ENCODE measurements around the gene RABAC1. TPM values are rescaled to one million over a fixed set of nuclear protein-coding genes. Genes with fewer than 3 reads are reported as not detected.
A peak's percentile ranks its signal among the peaks of the same experiment; 100 is the strongest.

Gene RABAC1
- total RNA-seq, 1 donor from 2014 or later, result 132 TPM

- Histone ChIP-seq H3K4me1 (peaks cover 4% of the 10 kb centered on the region), H3K27ac (no peak overlapping the region), H3K4me3 (no peak overlapping the region), H3K9me3 (no peaks in the 10 kb centered on the region), H3K36me3 (no peaks in the 10 kb centered on the region), H3K27me3 (ENCODE audit: low read depth) (peaks cover 68% of the 10 kb centered on the region)
- no peak for DNase-seq
- intact Hi-C loops (cut with DNase I), result no loop called here
- ATAC-seq, result no peak
- TF ChIP-seq CTCF (IDR thresholded peaks at IDR 0.05), result no peak
These were observed 40.2 kb upstream of the RABAC1 start for GRCh38 chr19:41999071-41999877.

GRCh38 chr19:41998246-41999020 is 39.3 kb upstream of the RABAC1 start:
- Histone ChIP-seq H3K4me3 (no peak overlapping the region), H3K36me3 (no peaks in the 10 kb centered on the region), H3K27ac (no peak overlapping the region), H3K9me3 (no peaks in the 10 kb centered on the region), H3K27me3 (ENCODE audit: low read depth) (peaks cover 77% of the 10 kb centered on the region), H3K4me1 (peaks cover 12% of the 10 kb centered on the region)
- peak in 1 of 2 donors; percentile 20 for ATAC-seq
- intact Hi-C loops (cut with DNase I), result no loop called here
- peak; percentile 49 for TF ChIP-seq CTCF (IDR thresholded peaks at IDR 0.05)
- no peak for DNase-seq

- Histone ChIP-seq H3K4me3 (no peak overlapping the region), H3K27me3 (ENCODE audit: low read depth) (peaks cover 77% of the 10 kb centered on the region), H3K4me1 (peaks cover 12% of the 10 kb centered on the region), H3K36me3 (no peaks in the 10 kb centered on the region), H3K27ac (no peak overlapping the region), H3K9me3 (no peaks in the 10 kb centered on the region)
- ATAC-seq (no peak), DNase-seq (no peak)
- intact Hi-C loops (cut with DNase I), result no loop called here
- TF ChIP-seq CTCF (IDR thresholded peaks at IDR 0.05), result no peak
These were observed 38.7 kb upstream of the RABAC1 start for GRCh38 chr19:41997851-41998229.

GRCh38 chr19:41997121-41997850 is 38.2 kb upstream of the RABAC1 start:
- ATAC-seq (peak; percentile 62 to 66), DNase-seq (no peak)
- no peak overlapping the region for H3K4me3 ChIP-seq
- H3K27ac ChIP-seq, result no peak overlapping the region
- H3K9me3 ChIP-seq, result no peaks in the 10 kb centered on the region
- no peaks in the 10 kb centered on the region for H3K36me3 ChIP-seq
- no peak for TF ChIP-seq CTCF (IDR thresholded peaks at IDR 0.05)
- intact Hi-C loops (cut with DNase I), result no loop called here
- H3K27me3 ChIP-seq (ENCODE audit: low read depth), result peaks cover 81% of the 10 kb centered on the region
- peaks cover 12% of the 10 kb centered on the region for H3K4me1 ChIP-seq

GRCh38 chr19:41995959-41996797 is 37.1 kb upstream of the RABAC1 start:
- Histone ChIP-seq H3K27me3 (ENCODE audit: low read depth) (peaks cover 82% of the 10 kb centered on the region), H3K4me1 (peaks cover 12% of the 10 kb centered on the region), H3K9me3 (no peaks in the 10 kb centered on the region), H3K27ac (no peak overlapping the region), H3K4me3 (no peak overlapping the region), H3K36me3 (no peaks in the 10 kb centered on the region)
- ATAC-seq (no peak), DNase-seq (no peak)
- intact Hi-C loops (cut with DNase I), result no loop called here
- TF ChIP-seq CTCF (IDR thresholded peaks at IDR 0.05), result no peak

All from lower lobe of right lung (tissue), 2 donors.